ENCODE measurements around the gene HCAR2.

HCAR2 gene

GRCh38 chr12:122740351-122740750 is 37.2 kb upstream of the HCAR2 start:
- no peak for TF ChIP-seq CTCF (conservative IDR thresholded peaks at IDR 0.05; ENCODE audit: low read length)
- H3K4me3 ChIP-seq (ENCODE audit: low read length), result no peak overlapping the region
- DNase-seq (ENCODE audit: low read depth), result no peak

GRCh38 chr12:122738571-122738970 is 35.4 kb upstream of the HCAR2 start:
- no peak for TF ChIP-seq CTCF (conservative IDR thresholded peaks at IDR 0.05; ENCODE audit: low read length)
- no peak for DNase-seq (ENCODE audit: low read depth)
- no peak overlapping the region for H3K4me3 ChIP-seq (ENCODE audit: low read length)

DNA sequence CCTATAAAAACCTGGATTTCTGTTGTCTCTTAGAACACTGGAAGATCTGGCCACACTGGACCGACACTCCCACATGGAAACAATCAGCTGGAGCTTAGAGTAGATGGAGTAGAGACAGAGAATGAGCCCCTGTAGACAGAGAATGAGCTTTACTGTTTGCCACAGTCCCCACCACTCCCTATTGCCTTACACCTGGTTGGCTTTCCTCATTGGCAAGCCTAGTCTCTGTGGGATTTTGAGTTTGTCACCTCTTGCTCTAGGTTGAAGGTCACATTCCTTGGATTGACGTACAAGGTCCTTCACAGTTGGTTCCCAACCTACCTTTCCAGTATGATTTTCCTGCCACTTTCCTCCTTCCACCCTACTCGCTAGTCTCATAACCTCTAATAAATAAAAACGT is 29.5 kb upstream of the HCAR2 start:
- DNase-seq (ENCODE audit: low read depth), result no peak
- no peak overlapping the region for H3K4me3 ChIP-seq (ENCODE audit: low read length)
- no peak for TF ChIP-seq CTCF (conservative IDR thresholded peaks at IDR 0.05; ENCODE audit: low read length)

DNA sequence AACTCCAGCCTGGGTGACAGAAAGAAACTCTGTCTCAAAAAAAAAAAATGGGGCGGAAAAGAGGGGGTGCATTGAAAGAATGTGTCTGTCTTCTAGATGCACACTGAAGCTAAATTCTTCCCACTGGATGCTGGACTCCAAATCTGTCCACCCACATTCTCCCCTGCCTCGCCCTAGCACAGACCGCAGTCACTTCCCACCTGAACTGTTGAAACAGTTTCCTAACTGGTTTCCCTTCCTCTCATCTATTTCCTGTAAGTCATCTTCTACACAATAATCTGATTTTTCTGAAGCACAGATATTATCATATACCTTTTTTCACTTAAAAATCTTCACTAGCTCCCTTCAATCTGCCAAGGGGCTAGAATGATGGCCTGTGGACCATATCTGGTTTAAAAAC is 29.0 kb upstream of the HCAR2 start:
- no peak for TF ChIP-seq CTCF (conservative IDR thresholded peaks at IDR 0.05; ENCODE audit: low read length)
- no peak overlapping the region for H3K4me3 ChIP-seq (ENCODE audit: low read length)
- DNase-seq (ENCODE audit: low read depth), result no peak

- no peak for TF ChIP-seq CTCF (conservative IDR thresholded peaks at IDR 0.05; ENCODE audit: low read length)
These were observed 27.3 kb upstream of the HCAR2 start, which contains the start of gene HCAR1 for GRCh38 chr12:122730215-122731014. Gene HCAR1 (minus strand): TSS chr12:122730844. CDS start chr12:122730339, 505 bp downstream.

GRCh38 chr12:122729583-122730214 is 26.5 kb upstream of the HCAR2 start:
- H3K4me3 ChIP-seq (ENCODE audit: low read length), result no peak overlapping the region
- DNase-seq (ENCODE audit: low read depth), result no peak
- TF ChIP-seq CTCF (conservative IDR thresholded peaks at IDR 0.05; ENCODE audit: low read length), result no peak

More at GRCh38 chr12:122730215-122731014, 27.3 kb upstream of the HCAR2 start, which contains the start of gene HCAR1:
- H3K4me3 ChIP-seq (ENCODE audit: low read length), result no peak within 1 kb of the TSS
- peak; percentile 5 for DNase-seq (ENCODE audit: low read depth)

All from AG10803 (cell line).